Keratinocyte (primary cell): ENCODE measurements around the gene FAM240B. TPM values are rescaled to one million over a fixed set of nuclear protein-coding genes. Genes with fewer than 3 reads are reported as not detected.

Source experiments
- DNase-seq: peaks from one replicate; pipeline ENCODE4 v3.0.0-alpha.2; 2011; ENCODE audit warnings: low read depth, missing footprints, low spot score
- FAIRE-seq: peaks from 2 replicates; lab custom pipeline; 2011; peaks lifted over from hg19 to GRCh38; lab: Jason Lieb, UNC
- H2AFZ ChIP-seq: 2 replicates; pipeline ENCODE4 v1.6.0; 2012; ENCODE audit warnings: low read length, control low read depth, inconsistent platforms; ENCODE audit not compliant: control insufficient read depth
- H3K27ac ChIP-seq: 2 replicates; pipeline ENCODE4 v1.5.1; 2011; ENCODE audit warnings: low read length; ENCODE audit not compliant: control insufficient read depth, insufficient read depth
- H3K27me3 ChIP-seq: 3 replicates; pipeline ENCODE4 v1.6.0; 2011; ENCODE audit warnings: low read length; ENCODE audit not compliant: control insufficient read depth, insufficient read depth; ENCODE audit errors: extremely low read depth
- H3K36me3 ChIP-seq, 2 experiments: 2 replicates in 1 of 2; 3 replicates in 1 of 2; pipeline ENCODE4 v1.5.1; 2011; ENCODE audit warnings: low read length in 2 of 2, mild to moderate bottlenecking in 1 of 2; ENCODE audit not compliant: control insufficient read depth in 2 of 2, insufficient read depth in 2 of 2; ENCODE audit errors: extremely low read depth in 1 of 2
- H3K4me1 ChIP-seq: 3 replicates; pipeline ENCODE4 v1.5.1; 2011; ENCODE audit warnings: low read length; ENCODE audit not compliant: control insufficient read depth, insufficient read depth; ENCODE audit errors: extremely low read depth
- H3K4me2 ChIP-seq: 3 replicates; pipeline ENCODE4 v1.6.0; 2011; ENCODE audit warnings: low read depth, low read length; ENCODE audit not compliant: control insufficient read depth, insufficient read depth; ENCODE audit errors: extremely low read depth
- H3K4me3 ChIP-seq, 3 experiments: fragments of 200-600 bp in 1 of 3; sonication (generic) in 1 of 3; 2 replicates in 2 of 3; 3 replicates in 1 of 3; pipeline ENCODE4 v1.5.1; 2011 to 2016; ENCODE audit warnings: low read length in 3 of 3, mild to moderate bottlenecking in 3 of 3, control low read depth in 2 of 3, inconsistent platforms in 1 of 3, low read depth in 1 of 3, mixed read lengths in 1 of 3, mixed run types in 1 of 3, moderate library complexity in 1 of 3; ENCODE audit not compliant: control insufficient read depth in 2 of 3, insufficient read depth in 2 of 3; ENCODE audit errors: extremely low read depth in 1 of 3
- H3K79me2 ChIP-seq: 2 replicates; pipeline ENCODE4 v1.6.0; 2012; ENCODE audit warnings: low read length; ENCODE audit not compliant: control insufficient read depth, insufficient read depth
- H3K9ac ChIP-seq: 3 replicates; pipeline ENCODE4 v1.6.0; 2011; ENCODE audit warnings: low read length; ENCODE audit not compliant: control insufficient read depth, insufficient read depth; ENCODE audit errors: extremely low read depth
- H3K9me1 ChIP-seq: 3 replicates; pipeline ENCODE4 v1.6.0; 2011; ENCODE audit warnings: low read length; ENCODE audit not compliant: control insufficient read depth, insufficient read depth; ENCODE audit errors: extremely low read depth
- H3K9me3 ChIP-seq: 2 replicates; pipeline ENCODE4 v1.5.1; 2012; ENCODE audit warnings: low read depth, low read length; ENCODE audit not compliant: control insufficient read depth
- H4K20me1 ChIP-seq: 3 replicates; pipeline ENCODE4 v1.6.0; 2011; ENCODE audit warnings: low read length; ENCODE audit not compliant: control insufficient read depth, insufficient read depth; ENCODE audit errors: extremely low read depth
- EZH2 ChIP-seq: IDR thresholded peaks from one replicate; pipeline ENCODE4 v1.6.1; 2012; ENCODE audit warnings: inconsistent platforms, mild to moderate bottlenecking, low read length, moderate library complexity
- dilution Hi-C: fragments of 300-500 bp; cut with MboI; formaldehyde crosslinking; loops from one replicate; pipeline ENCODE4 v1.7.0; 2020; ENCODE audit warnings: low sequenced_read_pairs; ENCODE audit not compliant: extremely low pct_ligation_motif_present
- polyA plus RNA-seq, 5 experiments: library from polyadenylated mRNA; depleted of rRNA in 3 of 5; stranded (reverse) in 3 of 5; stranded (forward) in 1 of 5; unstranded in 1 of 5; fragments of >200 nt; gene quantifications; 1 replicate in 1 of 5; 2 replicates in 3 of 5; 3 replicates in 1 of 5; pipeline versions ENCODE4 v1.2.1 to v1.2.3, GENCODE V29; 2011 to 2012; ENCODE audit warnings: missing spikeins in 2 of 5, low read depth in 1 of 5, low replicate concordance in 1 of 5
- TF ChIP-seq, protein P1 (sequence below), 3 experiments: IDR thresholded peaks in 1 of 3; conservative IDR thresholded peaks in 1 of 3; optimal IDR thresholded peaks in 1 of 3; 2 replicates in 2 of 3; 3 replicates in 1 of 3; pipeline versions ENCODE3 to v1.5.1; 2011; ENCODE audit warnings: low read length in 3 of 3, mild to moderate bottlenecking in 3 of 3, moderate library complexity in 2 of 3, control low read depth in 1 of 3, inconsistent platforms in 1 of 3; ENCODE audit not compliant: insufficient read depth in 2 of 3; ENCODE audit errors: extremely low read depth in 1 of 3

FAM240B gene
- polyA plus RNA-seq, 1 donor (not counting 4 experiments of a cell fraction or from before 2014, with no cell fraction given), result not detected

GRCh38 chr9:38718148-38718547 lies 1.8 kb downstream of the FAM240B start:
- H3K9me3 ChIP-seq, result no peaks in the 10 kb centered on the region
- no peaks in the 10 kb centered on the region for H3K36me3 ChIP-seq
- H3K9ac ChIP-seq, result no peak overlapping the region
- H3K27me3 ChIP-seq, result no peaks in the 10 kb centered on the region
- no peak for DNase-seq
- no peak overlapping the region for H3K4me3 ChIP-seq
- no peak overlapping the region for H3K4me2 ChIP-seq
- no peaks in the 10 kb centered on the region for H3K9me1 ChIP-seq
- dilution Hi-C loops, result no loop called here
- no peak overlapping the region for H2AFZ ChIP-seq
- no peaks in the 10 kb centered on the region for H3K79me2 ChIP-seq
- FAIRE-seq, result no peak
- no peak overlapping the region for H3K27ac ChIP-seq
- no peaks in the 10 kb centered on the region for H3K4me1 ChIP-seq
- TF ChIP-seq, protein P1, sequence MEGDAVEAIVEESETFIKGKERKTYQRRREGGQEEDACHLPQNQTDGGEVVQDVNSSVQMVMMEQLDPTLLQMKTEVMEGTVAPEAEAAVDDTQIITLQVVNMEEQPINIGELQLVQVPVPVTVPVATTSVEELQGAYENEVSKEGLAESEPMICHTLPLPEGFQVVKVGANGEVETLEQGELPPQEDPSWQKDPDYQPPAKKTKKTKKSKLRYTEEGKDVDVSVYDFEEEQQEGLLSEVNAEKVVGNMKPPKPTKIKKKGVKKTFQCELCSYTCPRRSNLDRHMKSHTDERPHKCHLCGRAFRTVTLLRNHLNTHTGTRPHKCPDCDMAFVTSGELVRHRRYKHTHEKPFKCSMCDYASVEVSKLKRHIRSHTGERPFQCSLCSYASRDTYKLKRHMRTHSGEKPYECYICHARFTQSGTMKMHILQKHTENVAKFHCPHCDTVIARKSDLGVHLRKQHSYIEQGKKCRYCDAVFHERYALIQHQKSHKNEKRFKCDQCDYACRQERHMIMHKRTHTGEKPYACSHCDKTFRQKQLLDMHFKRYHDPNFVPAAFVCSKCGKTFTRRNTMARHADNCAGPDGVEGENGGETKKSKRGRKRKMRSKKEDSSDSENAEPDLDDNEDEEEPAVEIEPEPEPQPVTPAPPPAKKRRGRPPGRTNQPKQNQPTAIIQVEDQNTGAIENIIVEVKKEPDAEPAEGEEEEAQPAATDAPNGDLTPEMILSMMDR (optimal IDR thresholded peaks at IDR 0.05 in 1 of 3, IDR thresholded peaks at IDR 0.05 in 1 of 3, conservative IDR thresholded peaks at IDR 0.05 in 1 of 3; ENCODE audit: extremely low read depth in 1 of 3, insufficient read depth in 2 of 3, low read length in 3 of 3), result no peak
- no peaks in the 10 kb centered on the region for H4K20me1 ChIP-seq

DNA sequence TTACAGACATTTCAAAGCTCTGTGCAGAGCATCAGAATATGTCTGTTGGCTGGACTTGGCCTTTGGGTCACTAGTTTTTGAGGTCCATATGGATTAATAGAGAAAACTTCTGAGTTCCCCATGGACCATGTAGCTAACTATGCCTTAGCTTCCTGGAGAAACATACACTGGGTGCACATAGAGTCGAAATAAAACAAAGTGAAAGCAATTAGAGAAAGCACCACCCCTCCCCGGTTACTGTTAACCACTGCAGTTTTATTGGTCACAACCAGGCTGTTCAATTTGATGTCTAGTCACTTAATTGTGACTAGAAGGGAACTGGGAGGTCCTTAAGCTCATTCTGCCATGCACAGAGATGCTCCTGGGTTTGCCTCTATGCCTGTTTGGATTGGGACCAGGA lies 4.2 kb downstream of the FAM240B start:
- Histone ChIP-seq H3K36me3 (no peaks in the 10 kb centered on the region), H3K4me2 (no peak overlapping the region), H3K9me1 (no peaks in the 10 kb centered on the region), H2AFZ (no peak overlapping the region), H3K79me2 (no peaks in the 10 kb centered on the region), H3K27ac (no peak overlapping the region), H4K20me1 (no peaks in the 10 kb centered on the region), H3K27me3 (peaks cover 2% of the 10 kb centered on the region), H3K4me3 (no peak overlapping the region), H3K9ac (no peak overlapping the region), H3K4me1 (no peaks in the 10 kb centered on the region), H3K9me3 (no peaks in the 10 kb centered on the region)
- dilution Hi-C loops, result no loop called here
- no peak for FAIRE-seq
- no peak for TF ChIP-seq EZH2
- TF ChIP-seq, protein P1 (optimal IDR thresholded peaks at IDR 0.05 in 1 of 3, IDR thresholded peaks at IDR 0.05 in 1 of 3, conservative IDR thresholded peaks at IDR 0.05 in 1 of 3; ENCODE audit: extremely low read depth in 1 of 3, insufficient read depth in 2 of 3, low read length in 3 of 3), result no peak
- DNase-seq, result no peak
